ENCODE results near the gene EIF4B.

Gene EIF4B

DNA sequence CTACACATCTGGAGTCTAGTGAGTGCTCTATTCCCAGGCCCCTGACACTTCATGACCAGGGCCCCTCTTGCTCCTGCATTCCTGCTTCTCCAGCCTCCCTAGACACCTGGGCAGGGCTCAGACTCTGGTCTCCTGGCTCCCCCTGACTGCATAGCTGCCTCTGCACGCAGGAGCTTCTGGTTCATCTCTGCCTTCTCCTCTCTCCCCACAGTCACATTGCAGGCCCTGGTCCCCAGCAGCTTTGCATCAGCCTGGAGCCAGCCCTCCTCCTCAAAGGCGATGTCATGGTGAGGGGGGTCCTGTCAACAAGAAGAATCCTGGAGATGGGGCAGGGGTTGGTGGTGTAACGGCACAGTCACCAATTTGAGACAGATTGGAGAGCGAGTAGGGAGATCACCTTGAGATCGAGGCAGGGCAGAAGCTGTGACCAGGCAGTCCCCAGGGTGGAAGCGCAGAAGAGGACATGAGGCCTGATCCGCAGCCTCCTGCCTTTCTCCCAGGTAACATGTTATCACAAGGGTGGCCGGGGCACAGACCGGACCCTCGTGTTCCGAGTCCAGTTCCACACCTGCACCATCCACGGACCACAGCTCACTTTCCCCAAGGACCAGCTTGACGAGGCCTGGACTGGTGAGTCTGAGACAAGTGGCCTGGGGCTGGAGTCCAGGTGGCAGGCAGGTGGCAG lies 51.7 kb downstream of the EIF4B start:
- TF ChIP-seq GATA3 (IDR thresholded peaks at IDR 0.05; ENCODE audit: low read depth, low read length) (no peak), GATA2 (IDR thresholded peaks at IDR 0.05; ENCODE audit: low read depth, low read length) (no peak)

DNA sequence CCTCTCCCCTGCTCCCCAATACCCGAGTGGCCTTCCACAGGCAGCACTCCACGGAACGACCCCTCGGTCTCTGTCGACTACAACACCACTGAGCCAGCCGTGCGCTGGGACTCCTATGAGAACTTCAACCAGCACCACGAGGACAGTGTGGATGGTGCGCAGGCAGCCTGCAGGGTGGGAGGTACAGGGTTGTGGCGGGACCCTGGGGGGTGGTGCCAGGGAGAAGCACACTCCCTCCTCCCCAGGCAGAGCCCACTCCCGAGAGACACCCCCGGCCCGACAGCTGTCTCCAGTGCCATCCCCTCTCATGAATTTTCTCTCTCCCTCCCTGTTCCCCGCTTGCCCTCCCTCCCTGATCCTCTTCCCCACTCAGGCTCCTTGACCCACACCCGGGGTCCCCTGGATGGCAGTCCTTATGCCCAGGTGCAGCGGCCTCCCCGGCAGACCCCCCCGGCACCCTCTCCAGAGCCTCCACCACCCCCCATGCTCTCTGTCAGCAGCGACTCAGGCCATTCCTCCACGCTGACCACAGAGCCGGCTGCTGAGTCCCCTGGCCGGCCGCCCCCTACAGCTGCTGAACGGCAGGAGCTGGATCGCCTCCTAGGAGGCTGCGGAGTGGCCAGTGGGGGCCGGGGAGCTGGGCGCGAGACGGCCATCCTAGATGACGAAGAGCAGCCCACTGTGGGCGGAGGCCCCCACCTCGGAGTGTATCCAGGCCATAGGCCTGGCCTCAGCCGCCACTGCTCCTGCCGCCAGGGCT lies 52.6 kb downstream of the EIF4B start:
- TF ChIP-seq GATA3 (IDR thresholded peaks at IDR 0.05; ENCODE audit: low read depth, low read length): no peak
- no peak for TF ChIP-seq GATA2 (IDR thresholded peaks at IDR 0.05; ENCODE audit: low read depth, low read length)

DNA sequence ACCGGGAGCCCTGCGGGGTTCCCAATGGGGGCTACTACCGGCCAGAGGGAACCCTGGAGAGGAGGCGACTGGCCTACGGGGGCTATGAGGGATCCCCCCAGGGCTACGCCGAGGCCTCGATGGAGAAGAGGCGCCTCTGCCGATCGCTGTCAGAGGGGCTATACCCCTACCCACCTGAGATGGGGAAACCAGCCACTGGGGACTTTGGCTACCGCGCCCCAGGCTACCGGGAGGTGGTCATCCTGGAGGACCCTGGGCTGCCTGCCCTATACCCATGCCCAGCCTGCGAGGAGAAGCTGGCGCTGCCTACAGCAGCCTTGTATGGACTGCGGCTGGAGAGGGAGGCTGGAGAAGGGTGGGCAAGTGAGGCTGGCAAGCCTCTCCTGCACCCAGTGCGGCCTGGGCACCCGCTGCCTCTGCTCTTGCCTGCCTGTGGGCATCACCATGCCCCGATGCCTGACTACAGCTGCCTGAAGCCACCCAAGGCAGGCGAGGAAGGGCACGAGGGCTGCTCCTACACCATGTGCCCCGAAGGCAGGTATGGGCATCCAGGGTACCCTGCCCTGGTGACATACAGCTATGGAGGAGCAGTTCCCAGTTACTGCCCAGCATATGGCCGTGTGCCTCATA lies 53.3 kb downstream of the EIF4B start:
- TF ChIP-seq GATA2 (IDR thresholded peaks at IDR 0.05; ENCODE audit: low read depth, low read length): no peak
- no peak for TF ChIP-seq GATA3 (IDR thresholded peaks at IDR 0.05; ENCODE audit: low read depth, low read length)

DNA sequence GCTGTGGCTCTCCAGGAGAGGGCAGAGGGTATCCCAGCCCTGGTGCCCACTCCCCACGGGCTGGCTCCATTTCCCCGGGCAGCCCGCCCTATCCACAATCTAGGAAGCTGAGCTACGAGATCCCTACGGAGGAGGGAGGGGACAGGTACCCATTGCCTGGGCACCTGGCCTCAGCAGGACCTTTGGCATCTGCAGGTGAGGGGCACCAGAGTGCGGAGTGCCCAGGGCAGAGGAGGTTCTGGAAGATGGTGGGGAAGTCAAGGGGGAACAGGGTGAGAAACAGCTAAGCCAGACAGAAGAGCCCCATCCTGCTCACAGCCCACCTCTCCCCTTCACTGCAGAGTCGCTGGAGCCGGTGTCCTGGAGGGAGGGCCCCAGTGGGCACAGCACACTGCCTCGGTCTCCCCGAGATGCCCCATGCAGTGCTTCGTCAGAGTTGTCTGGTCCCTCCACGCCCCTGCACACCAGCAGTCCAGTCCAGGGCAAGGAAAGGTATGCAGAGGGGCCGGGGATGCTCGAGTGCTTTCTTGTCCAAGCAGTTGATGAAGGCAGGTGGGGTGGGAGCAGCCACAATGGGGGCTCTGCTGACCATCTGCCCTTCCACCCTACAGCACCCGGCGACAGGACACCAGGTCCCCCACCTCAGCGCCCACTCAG lies 53.9 kb downstream of the EIF4B start:
- TF ChIP-seq GATA2 (IDR thresholded peaks at IDR 0.05; ENCODE audit: low read depth, low read length) (no peak), GATA3 (IDR thresholded peaks at IDR 0.05; ENCODE audit: low read depth, low read length) (no peak)

DNA sequence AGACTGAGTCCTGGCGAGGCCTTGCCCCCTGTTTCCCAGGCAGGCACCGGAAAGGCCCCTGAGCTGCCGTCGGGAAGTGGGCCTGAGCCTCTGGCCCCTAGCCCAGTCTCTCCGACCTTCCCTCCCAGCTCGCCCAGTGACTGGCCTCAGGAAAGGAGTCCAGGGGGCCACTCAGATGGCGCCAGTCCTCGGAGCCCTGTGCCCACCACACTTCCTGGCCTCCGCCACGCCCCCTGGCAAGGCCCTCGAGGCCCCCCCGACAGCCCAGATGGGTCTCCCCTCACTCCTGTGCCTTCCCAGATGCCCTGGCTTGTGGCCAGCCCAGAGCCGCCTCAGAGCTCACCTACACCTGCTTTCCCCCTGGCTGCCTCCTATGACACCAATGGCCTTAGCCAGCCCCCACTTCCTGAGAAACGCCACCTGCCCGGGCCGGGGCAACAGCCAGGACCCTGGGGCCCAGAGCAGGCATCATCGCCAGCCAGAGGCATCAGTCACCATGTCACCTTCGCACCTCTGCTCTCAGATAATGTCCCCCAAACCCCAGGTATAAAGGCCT lies 54.5 kb downstream of the EIF4B start:
- no peak for TF ChIP-seq GATA3 (IDR thresholded peaks at IDR 0.05; ENCODE audit: low read depth, low read length)
- TF ChIP-seq GATA2 (IDR thresholded peaks at IDR 0.05; ENCODE audit: low read depth, low read length): no peak

DNA sequence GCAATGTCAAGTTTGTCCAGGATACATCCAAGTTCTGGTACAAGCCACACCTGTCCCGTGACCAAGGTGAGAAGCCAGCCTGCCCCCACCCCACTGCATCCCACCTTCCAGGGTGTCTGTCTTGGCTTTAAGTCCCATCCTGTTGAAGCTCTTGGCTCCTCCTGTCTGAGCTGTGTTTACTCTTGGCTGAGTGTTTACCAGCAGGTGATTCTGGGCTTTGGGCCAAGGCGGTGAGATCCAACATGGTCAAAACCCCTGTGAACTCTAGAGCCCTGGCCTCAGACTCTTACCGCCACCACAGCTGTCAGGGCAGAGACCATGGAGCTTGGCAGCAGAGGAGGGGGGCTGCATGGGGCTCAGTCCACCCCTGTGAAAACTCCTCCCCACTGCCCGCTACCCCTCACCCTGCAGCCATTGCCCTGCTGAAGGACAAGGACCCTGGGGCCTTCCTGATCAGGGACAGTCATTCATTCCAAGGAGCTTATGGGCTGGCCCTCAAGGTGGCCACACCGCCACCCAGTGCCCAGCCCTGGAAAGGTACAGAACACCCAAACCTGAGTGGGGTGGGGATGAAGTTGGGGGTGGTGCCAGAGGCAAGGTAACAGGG lies 55.3 kb downstream of the EIF4B start:
- TF ChIP-seq GATA3 (IDR thresholded peaks at IDR 0.05; ENCODE audit: low read depth, low read length): no peak
- TF ChIP-seq GATA2 (IDR thresholded peaks at IDR 0.05; ENCODE audit: low read depth, low read length): no peak

DNA sequence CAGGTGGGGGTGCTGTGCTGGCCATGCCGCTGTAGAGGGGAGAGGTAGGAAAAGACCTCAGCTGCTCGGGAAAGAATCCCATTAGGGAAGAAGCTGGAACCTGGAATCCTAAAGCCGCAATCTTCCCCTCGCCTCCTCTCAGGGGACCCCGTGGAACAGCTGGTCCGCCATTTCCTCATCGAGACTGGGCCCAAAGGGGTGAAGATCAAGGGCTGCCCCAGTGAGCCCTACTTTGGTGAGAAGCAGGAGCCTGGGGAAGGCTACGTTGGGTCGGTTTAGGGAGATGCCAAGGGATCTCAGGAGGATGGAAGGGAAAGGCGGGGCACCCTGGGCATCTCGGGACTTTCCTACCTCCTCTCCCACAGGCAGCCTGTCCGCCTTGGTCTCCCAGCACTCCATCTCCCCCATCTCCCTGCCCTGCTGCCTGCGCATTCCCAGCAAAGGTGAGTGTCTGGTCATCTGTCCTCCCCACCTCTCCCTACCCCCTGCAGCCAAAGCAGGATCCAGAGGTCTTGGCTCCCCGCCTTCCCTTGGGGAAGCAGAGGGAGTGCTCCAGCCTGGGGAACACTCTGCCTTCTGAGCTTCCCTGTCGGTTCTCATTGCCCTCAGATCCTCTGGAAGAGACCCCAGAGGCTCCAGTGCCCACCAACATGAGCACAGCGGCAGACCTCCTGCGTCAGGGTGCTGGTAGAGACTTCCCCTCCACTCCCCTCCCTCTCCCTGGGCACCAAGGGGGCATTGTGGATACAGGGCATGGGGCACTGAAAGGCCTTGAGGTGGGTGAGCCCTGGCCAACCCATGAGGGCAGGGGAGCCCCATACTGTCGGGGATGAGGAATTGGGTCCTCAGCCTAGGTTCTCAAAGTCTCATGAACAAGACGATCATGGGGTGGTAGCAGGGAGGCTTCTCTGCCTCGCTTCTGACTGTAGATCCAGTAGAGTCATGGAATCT lies 56.0 kb downstream of the EIF4B start:
- no peak for TF ChIP-seq GATA3 (IDR thresholded peaks at IDR 0.05; ENCODE audit: low read depth, low read length)
- no peak for TF ChIP-seq GATA2 (IDR thresholded peaks at IDR 0.05; ENCODE audit: low read depth, low read length)

- TF ChIP-seq GATA3 (IDR thresholded peaks at IDR 0.05; ENCODE audit: low read depth, low read length): no peak
- TF ChIP-seq GATA2 (IDR thresholded peaks at IDR 0.05; ENCODE audit: low read depth, low read length): no peak
Measured at GRCh38 chr12:53062977-53063707, 56.9 kb downstream of the EIF4B start.

GRCh38 chr12:53063708-53064612 lies 57.7 kb downstream of the EIF4B start:
- TF ChIP-seq GATA3 (IDR thresholded peaks at IDR 0.05; ENCODE audit: low read depth, low read length) (no peak), GATA2 (IDR thresholded peaks at IDR 0.05; ENCODE audit: low read depth, low read length) (no peak)

DNA sequence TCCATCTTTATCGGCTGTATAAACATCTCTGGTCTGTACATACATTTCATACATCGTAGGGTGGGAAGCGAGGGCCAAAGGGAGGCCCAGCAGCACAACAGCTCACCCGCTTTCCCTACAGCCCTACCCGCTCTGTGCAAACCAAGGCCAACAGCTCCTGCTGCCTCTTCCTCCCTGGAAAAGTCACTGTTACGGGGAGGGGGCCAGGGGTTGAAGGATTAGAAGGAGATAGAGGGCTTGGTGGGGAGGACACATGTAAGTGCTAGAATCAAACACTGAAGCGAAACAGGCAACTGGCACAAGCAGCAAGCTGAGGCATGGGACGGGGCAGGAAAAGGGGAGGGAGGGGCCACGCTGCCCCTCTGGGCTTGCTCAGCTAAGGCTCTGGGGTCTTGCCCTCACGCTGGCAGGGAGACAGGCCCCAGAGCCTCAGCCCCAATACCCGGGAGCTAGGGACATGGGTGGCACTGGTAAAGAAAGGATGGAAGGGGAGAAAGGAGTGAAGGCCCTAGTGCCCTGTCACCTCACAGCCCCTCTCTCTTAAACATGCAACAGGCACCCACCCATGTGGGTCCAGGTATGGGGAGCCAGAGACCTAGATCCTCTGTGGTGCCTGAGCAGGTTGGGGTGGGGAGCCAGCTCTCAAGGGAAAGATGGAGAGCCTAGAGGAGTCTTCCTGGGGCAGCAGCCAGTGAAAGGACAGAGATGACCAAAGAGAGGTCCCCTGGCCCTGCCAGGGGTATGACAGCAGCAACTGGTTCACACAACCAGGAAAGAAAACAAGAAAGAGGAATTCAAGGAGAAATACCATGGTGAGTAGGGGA lies 58.6 kb downstream of the EIF4B start:
- TF ChIP-seq GATA3 (IDR thresholded peaks at IDR 0.05; ENCODE audit: low read depth, low read length): no peak
- no peak for TF ChIP-seq GATA2 (IDR thresholded peaks at IDR 0.05; ENCODE audit: low read depth, low read length)
